ENCODE measurements around the gene CARM1. TPM values are rescaled to one million over a fixed set of nuclear protein-coding genes. Genes with fewer than 3 reads are reported as not detected.
"Not testable (repeated sequence)": the region's sequence is repeated elsewhere in the genome, so short reads cannot be mapped to it uniquely, and the experiment has no call there.

The CARM1 gene
- total RNA-seq, 4 donors from 2014 or later, result 19.8 to 24.9 (median 21.2) TPM

- 24 to 39% methylated on average over 19 to 32 of the region's 32 CpGs for WGBS, 2 donors
- intact Hi-C loops (cut with DNase I; ENCODE audit: low total_unique reads), result no loop called here
- peak in 1 of 2 donors; percentile 89 for DNase-seq (ENCODE audit: low spot score in 2 of 2)
These were observed 36.1 kb upstream of the CARM1 start for GRCh38 chr19:10835089-10835753.

GRCh38 chr19:10835754-10836478 is 35.4 kb upstream of the CARM1 start, which contains the start of gene TMED1:
Gene TMED1 (minus strand): TSS chr19:10836212. CDS start chr19:10836191, 21 bp downstream.
- intact Hi-C loops (cut with DNase I; ENCODE audit: low total_unique reads), result no loop called here
- WGBS, 2 donors, result 1 to 2% methylated on average over 47 to 48 of the region's 50 CpGs
- DNase-seq (ENCODE audit: low spot score in 2 of 2), result peak; percentile 100
- TF ChIP-seq POLR2A (IDR thresholded peaks at IDR 0.05) (no peak), CTCF (IDR thresholded peaks at IDR 0.05) (no peak)
- peak within 1 kb of the TSS; percentile 64 for H3K4me3 ChIP-seq (ENCODE audit: low read depth, poor library complexity, severe bottlenecking)

More at GRCh38 chr19:10835089-10835753, 36.1 kb upstream of the CARM1 start:
- peak overlapping the region; percentile 10 for H3K4me3 ChIP-seq (ENCODE audit: low read depth, poor library complexity, severe bottlenecking)
- TF ChIP-seq POLR2A (IDR thresholded peaks at IDR 0.05) (no peak), CTCF (IDR thresholded peaks at IDR 0.05) (no peak)

- peak; percentile 75 to 96 for DNase-seq (ENCODE audit: low spot score in 2 of 2)
- WGBS, 2 donors, result 38 to 39% methylated on average over 36 to 38 of the region's 38 CpGs
- H3K4me3 ChIP-seq (ENCODE audit: low read depth, poor library complexity, severe bottlenecking), result peak overlapping the region; percentile 64
- intact Hi-C loops (cut with DNase I; ENCODE audit: low total_unique reads), result no loop called here
- no peak for TF ChIP-seq CTCF (IDR thresholded peaks at IDR 0.05)
- TF ChIP-seq POLR2A (IDR thresholded peaks at IDR 0.05), result no peak
These were observed 34.6 kb upstream of the CARM1 start for GRCh38 chr19:10836479-10837330.

- WGBS, 2 donors, result 93 to 96% methylated on average over 7 of the region's 7 CpGs
- DNase-seq (ENCODE audit: low spot score in 2 of 2); H3K4me3 ChIP-seq (ENCODE audit: low read depth, poor library complexity, severe bottlenecking); intact Hi-C loops (cut with DNase I; ENCODE audit: low total_unique reads): not testable (repeated sequence)
These were observed 33.7 kb upstream of the CARM1 start for GRCh38 chr19:10837649-10838048.

- no peak for DNase-seq (ENCODE audit: low spot score in 2 of 2)
- no peak overlapping the region for H3K4me3 ChIP-seq (ENCODE audit: low read depth, poor library complexity, severe bottlenecking)
- intact Hi-C loops (cut with DNase I; ENCODE audit: low total_unique reads), result no loop called here
- WGBS, 2 donors, result 76 to 87% methylated on average over 11 of the region's 11 CpGs
- TF ChIP-seq CTCF (IDR thresholded peaks at IDR 0.05) (no peak), POLR2A (IDR thresholded peaks at IDR 0.05) (no peak)
These were observed 33.0 kb upstream of the CARM1 start for GRCh38 chr19:10838377-10838776.
